Spleen (tissue), 7 donors: Measurements from ENCODE around the gene NCLN.

Experiments used
- POLR2A ChIP-seq, 3 donors: fragments of 450-650 bp; IDR thresholded peaks; one replicate each; pipeline ENCODE4 v1.5.1; 2017; ENCODE audit warnings: antibody characterized with exemption in 3 of 3, mild to moderate bottlenecking in 1 of 3
- POLR2AphosphoS5 ChIP-seq, 3 donors: sonication (generic); formaldehyde crosslinking; IDR thresholded peaks; one replicate each; pipeline ENCODE4 v1.5.1; 2017; ENCODE audit warnings: antibody characterized with exemption in 3 of 3
- TF ChIP-seq, protein P1 (sequence below), 11 experiments: fragments of 200-600 bp in 7 of 11; fragments of 450-650 bp in 4 of 11; sonication (generic) in 4 of 11; IDR thresholded peaks in 8 of 11; conservative IDR thresholded peaks in 3 of 11; 1 replicate in 7 of 11; 2 replicates in 4 of 11; pipeline versions ENCODE4 v1.4.0 to v1.8.0; 2016 to 2021; ENCODE audit warnings: antibody characterized with exemption in 11 of 11, inconsistent platforms in 4 of 11, mild to moderate bottlenecking in 1 of 11
- donor health status: DM: no; HTN: no; CAD: no; lungs with moderate emphysema.
- donor health status: DM: no; HTN: no; CAD: no.
- donor health status: DM: no; HTN: no; CAD: no.

DNA sequence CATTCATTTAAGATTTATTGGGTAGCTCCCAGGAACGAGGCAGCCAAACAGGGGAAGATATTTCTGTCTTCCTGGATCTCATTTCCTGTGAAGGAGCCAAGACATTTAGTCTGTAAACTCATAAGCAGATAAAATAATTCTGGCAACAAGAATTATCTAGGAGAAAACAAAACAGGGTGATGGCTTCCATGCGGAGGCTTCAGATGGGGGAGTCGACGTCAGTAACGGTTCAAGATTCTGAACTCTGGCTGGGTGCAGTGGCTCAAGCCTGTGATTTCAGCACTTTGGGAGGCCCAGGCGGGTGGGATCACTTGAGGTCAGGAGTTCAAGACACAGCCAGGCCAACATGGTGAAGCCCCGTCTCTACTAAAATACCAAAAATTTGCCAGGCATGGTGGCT lies 48.6 kb upstream of the NCLN start:
- TF ChIP-seq, protein P1, sequence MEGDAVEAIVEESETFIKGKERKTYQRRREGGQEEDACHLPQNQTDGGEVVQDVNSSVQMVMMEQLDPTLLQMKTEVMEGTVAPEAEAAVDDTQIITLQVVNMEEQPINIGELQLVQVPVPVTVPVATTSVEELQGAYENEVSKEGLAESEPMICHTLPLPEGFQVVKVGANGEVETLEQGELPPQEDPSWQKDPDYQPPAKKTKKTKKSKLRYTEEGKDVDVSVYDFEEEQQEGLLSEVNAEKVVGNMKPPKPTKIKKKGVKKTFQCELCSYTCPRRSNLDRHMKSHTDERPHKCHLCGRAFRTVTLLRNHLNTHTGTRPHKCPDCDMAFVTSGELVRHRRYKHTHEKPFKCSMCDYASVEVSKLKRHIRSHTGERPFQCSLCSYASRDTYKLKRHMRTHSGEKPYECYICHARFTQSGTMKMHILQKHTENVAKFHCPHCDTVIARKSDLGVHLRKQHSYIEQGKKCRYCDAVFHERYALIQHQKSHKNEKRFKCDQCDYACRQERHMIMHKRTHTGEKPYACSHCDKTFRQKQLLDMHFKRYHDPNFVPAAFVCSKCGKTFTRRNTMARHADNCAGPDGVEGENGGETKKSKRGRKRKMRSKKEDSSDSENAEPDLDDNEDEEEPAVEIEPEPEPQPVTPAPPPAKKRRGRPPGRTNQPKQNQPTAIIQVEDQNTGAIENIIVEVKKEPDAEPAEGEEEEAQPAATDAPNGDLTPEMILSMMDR (IDR thresholded peaks at IDR 0.05 in 8 of 11, conservative IDR thresholded peaks at IDR 0.05 in 3 of 11) = no peak
- no peak for TF ChIP-seq POLR2AphosphoS5 (IDR thresholded peaks at IDR 0.05)
- TF ChIP-seq POLR2A (IDR thresholded peaks at IDR 0.05) = no peak
